NCI-H82 (cell line): ENCODE results near the gene APRT.
A peak's percentile ranks its signal among the peaks of the same experiment; 100 is the strongest.
"Not testable (repeated sequence)": the region's sequence is repeated elsewhere in the genome, so short reads cannot be mapped to it uniquely, and the experiment has no call there.

Experiments used
- DNase-seq: peaks from one replicate; lab custom pipeline; 2025; lab: John Stamatoyannopoulos, UW

The APRT gene

GRCh38 chr16:88772871-88773811 lies 38.6 kb downstream of the APRT start:
- peak; percentile 86 for DNase-seq

- not testable (repeated sequence) for DNase-seq
These were observed 39.9 kb downstream of the APRT start for GRCh38 chr16:88771781-88772180.

GRCh38 chr16:88771294-88771772 lies 40.4 kb downstream of the APRT start:
- no peak for DNase-seq

GRCh38 chr16:88770461-88771293 lies 41.1 kb downstream of the APRT start:
- peak; percentile 99 for DNase-seq

GRCh38 chr16:88769617-88770460 lies 41.9 kb downstream of the APRT start:
- peak; percentile 94 for DNase-seq

- peak; percentile 95 for DNase-seq
These were observed 43.5 kb downstream of the APRT start for GRCh38 chr16:88768071-88768783.

- peak; percentile 40 for DNase-seq
These were observed 44.1 kb downstream of the APRT start for GRCh38 chr16:88767546-88768070.

- no peak for DNase-seq
These were observed 44.8 kb downstream of the APRT start for GRCh38 chr16:88766975-88767374.

- DNase-seq, result no peak
These were observed 46.8 kb downstream of the APRT start for GRCh38 chr16:88764913-88765349.

- DNase-seq, result no peak
These were observed 47.6 kb downstream of the APRT start for GRCh38 chr16:88764080-88764479.

- no peak for DNase-seq
These were observed 48.1 kb downstream of the APRT start for GRCh38 chr16:88763502-88764053.

- no peak for DNase-seq
These were observed 48.8 kb downstream of the APRT start for GRCh38 chr16:88762941-88763340.

GRCh38 chr16:88762258-88762870 lies 49.4 kb downstream of the APRT start:
- no peak for DNase-seq

GRCh38 chr16:88761830-88762229 lies 49.9 kb downstream of the APRT start:
- DNase-seq, result no peak

- no peak for DNase-seq
These were observed 50.6 kb downstream of the APRT start for GRCh38 chr16:88761143-88761534.

- DNase-seq, result no peak
These were observed 51.1 kb downstream of the APRT start for GRCh38 chr16:88760424-88761142.

- no peak for DNase-seq
These were observed 51.8 kb downstream of the APRT start for GRCh38 chr16:88759976-88760350.
